GM21423 (cell line): Measurements from ENCODE around the gene SH3RF3.

Experiments
- ATAC-seq: cut with Tn5 transposase; IDR thresholded peaks from one replicate; pipeline ENCODE4 v1.9.1; 2021; ENCODE audit warnings: mild to moderate bottlenecking, moderate library complexity; ENCODE audit not compliant: unreplicated experiment

The SH3RF3 gene

GRCh38 chr2:109371481-109372170 lies 242.6 kb downstream of the SH3RF3 start:
- ATAC-seq: no peak

- ATAC-seq: no peak
Observed at GRCh38 chr2:109372171-109372568, 243.2 kb downstream of the SH3RF3 start.

GRCh38 chr2:109372614-109373013 lies 243.6 kb downstream of the SH3RF3 start:
- no peak for ATAC-seq

DNA sequence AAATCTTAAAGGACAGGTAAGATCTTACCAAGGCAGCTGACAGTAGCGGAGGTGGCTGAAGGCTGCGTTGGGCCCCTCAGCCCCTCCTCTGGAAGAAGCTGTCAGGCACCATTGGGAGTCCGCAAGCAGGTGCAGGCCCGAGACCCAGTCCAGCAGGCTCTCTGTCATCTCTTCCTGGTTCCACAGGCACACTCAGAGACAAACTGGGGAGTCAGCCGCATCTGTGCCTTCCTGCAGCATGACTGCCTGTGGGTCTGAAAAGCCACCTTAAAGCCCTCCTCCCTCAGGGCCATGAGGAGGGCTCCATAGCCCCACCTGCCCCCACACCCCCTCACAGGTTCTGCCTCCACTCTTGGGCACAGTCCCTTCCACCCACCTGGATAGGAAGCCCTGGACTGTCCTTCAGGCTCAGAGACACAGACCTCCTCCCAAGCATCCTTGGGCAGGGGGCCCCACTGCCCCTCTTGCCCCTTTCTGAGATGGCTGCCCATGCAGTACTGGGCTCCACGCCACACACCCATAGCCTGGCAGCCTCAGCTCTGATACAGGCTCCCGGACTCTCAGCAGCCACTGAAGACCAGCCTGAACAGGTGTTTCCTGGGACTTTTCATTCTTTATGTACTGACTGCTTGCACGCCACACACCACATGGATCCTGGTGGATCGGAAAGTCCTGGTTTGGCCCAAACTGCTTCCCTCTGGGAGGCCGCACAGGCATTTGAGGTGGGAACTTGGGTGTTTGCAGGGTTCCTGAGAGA lies 245.0 kb downstream of the SH3RF3 start:
- no peak for ATAC-seq

GRCh38 chr2:109374548-109375130 lies 245.6 kb downstream of the SH3RF3 start:
- no peak for ATAC-seq

- ATAC-seq: no peak
Observed at GRCh38 chr2:109375131-109375561, 246.1 kb downstream of the SH3RF3 start.

DNA sequence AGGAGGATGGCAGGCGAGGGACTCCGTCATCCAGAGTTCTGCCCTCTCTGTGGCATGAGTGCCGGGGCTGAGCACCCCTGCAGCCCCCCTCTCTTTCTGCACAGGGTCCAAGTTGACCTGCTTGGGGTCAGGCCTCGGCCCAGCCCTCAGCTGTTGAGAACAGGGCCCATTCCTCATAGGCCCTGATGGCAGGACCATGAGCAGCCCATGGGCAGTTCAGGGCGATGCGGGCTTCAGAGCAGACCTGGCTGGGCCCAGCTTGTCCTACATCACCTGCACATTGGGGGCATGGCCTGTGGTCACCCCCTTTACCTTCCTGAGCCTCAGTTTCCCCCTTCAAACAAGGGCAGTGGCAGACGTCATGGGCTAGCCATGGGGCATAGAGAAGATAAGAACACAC lies 246.7 kb downstream of the SH3RF3 start:
- ATAC-seq: no peak

- no peak for ATAC-seq
Observed at GRCh38 chr2:109376115-109376514, 247.1 kb downstream of the SH3RF3 start.

- ATAC-seq: no peak
Observed at GRCh38 chr2:109376796-109377495, 247.9 kb downstream of the SH3RF3 start.

GRCh38 chr2:109377976-109378375 lies 249.0 kb downstream of the SH3RF3 start:
- no peak for ATAC-seq

GRCh38 chr2:109378682-109379081 lies 249.7 kb downstream of the SH3RF3 start:
- ATAC-seq: no peak

DNA sequence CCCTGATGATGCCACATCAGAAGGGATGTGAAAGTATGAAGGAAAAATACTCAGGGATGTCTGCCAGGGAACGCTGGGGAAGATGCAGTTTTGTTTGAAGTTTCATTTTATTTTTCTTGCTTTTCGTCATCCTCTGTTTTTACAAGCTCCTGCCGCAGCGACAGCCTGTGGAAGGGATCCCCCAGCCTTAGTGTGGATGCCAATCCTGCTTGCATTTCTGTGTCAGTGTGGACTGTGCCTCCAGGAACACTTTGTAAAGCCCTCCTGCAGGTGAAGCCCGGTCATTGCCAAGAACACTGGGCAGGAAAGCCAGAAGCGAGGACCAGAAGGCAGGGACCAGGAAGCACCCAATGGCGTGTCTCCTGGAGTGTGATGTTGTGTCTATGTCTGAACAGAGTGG lies 250.5 kb downstream of the SH3RF3 start:
- no peak for ATAC-seq

- no peak for ATAC-seq
Observed at GRCh38 chr2:109380502-109381326, 251.7 kb downstream of the SH3RF3 start.

DNA sequence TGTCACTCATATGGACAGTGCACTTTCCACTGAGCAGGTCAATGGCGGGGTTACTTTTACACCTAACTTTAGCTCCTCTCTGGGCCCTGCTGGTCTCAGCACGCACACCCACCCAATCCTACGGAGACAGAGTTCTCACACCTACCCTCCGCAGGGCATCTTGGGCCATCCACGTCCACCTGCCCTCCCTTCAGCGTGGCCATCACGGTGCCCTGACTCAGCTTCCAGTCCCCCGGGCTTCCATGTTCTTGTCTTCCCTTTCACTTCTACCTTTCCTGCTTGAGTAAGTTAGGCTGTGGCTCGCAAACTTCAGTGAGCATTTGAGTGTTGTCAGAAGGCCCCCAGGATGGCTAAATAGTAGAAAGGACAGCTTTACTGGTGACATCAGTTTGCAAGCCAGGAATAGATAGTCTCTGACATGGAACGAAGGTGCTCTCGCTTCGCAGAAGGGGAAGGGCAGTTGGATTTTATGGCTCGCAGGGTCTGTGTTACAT lies 252.4 kb downstream of the SH3RF3 start:
- no peak for ATAC-seq

GRCh38 chr2:109382226-109382895 lies 253.4 kb downstream of the SH3RF3 start:
- no peak for ATAC-seq

GRCh38 chr2:109382951-109383350 lies 253.9 kb downstream of the SH3RF3 start:
- ATAC-seq: no peak

DNA sequence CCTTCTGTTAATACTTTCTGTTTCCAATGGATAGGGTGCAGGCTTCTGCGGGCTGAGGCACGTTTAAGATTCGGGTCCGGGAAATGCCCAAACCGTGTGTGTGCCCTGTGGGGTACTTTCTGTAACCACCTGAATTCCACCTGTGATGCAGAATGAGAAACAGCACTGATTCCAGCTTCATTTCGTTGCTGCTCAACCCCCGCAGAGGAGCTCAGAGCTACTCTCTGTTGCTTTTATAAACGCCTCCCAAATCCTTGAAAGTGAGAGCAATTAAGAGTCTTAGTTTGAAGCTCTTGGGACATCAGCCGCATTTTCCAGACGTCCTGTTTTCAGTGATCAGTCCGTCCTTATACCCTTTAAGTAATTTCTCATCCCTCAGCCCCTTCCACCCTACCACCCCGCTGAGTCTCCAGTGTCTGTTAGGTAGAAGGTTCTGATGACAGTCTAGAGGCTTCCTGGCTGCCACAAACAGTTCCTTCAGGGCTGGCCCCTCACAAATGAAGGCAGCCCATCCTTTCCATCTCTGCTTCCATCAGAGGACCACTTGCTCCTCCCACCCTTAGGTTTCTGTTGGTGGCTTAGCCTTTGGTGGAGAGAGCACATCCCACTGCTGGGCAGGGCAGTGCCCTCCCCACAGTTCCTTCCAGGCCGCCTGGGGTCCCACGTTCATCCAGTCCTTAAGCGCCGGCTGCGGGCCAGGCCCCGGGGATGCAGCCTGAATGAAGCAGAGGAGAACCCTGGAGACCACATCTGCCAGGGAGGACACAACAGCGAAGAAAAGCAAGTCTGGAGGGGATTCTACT lies 254.7 kb downstream of the SH3RF3 start:
- ATAC-seq: no peak

DNA sequence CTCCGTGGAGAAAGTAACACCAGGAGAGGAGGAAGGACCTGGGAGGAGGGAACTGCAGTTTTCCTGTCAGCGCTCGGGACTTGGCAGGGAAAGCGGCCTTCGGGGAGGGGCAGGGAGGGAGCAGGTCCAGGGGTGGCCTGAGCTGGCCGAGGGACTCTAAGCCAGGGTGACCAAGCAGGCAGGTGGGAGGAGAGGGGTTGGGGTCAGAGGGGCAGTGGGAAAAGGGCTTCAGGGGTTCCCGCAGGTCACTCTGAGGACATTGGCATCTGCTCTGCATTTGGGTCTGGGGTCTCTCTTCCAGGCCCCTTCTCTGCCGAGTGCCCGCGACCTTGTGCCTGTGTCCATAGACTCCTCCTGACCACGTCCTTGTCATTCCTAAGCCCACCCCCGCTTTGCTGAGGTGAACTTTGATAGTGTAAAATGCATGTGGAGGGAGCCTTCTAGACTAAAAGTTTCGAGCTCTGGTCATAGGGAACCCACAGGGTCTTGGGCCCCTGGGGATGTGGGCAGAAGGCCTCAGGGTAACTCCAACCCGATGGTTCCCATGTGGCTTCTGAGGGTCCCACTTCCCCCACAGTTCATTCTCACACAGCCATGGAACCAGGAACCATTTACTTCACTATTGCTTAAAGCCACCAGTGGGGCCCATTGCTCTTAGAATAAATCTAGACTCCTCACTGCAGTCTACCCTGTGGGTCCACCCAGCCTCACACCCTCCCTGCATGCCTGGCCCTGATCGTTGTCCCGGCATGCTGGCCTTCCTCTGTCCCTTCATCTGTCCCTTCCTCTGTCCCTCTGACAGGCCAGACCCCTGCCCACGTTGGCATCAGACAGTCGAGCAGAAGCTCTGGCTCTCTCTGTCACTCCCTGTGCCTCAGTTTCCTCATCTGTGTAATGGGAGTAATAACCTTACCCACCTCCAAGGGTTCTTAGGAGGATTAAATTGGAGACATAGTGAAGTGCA lies 255.6 kb downstream of the SH3RF3 start:
- no peak for ATAC-seq
